ENCODE measurements around the gene UBE2K.
"Not testable (repeated sequence)": the region's sequence is repeated elsewhere in the genome, so short reads cannot be mapped to it uniquely, and the experiment has no call there.

The UBE2K gene

DNA sequence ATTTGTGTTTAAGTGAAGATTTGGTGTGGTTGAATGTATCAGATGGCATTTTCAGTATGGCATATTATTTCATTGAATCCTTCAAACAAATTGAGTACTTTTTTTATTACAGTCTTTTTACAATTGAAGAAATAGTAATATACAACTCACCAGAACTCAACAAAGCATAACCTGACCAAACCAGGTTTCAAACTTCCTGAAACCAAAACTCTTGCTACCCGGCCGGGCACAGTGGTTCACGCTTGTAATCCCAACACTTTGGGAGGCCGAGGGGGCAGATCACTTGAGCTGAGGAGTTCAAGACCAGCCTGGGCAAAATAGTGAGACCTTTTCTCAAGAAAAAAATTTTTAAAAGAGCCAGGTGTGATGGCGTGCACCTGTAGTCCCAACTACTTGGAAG is 94.2 kb downstream of the UBE2K start:
- no peaks in the 10 kb centered on the region for H3K4me1 ChIP-seq
- no peak overlapping the region for H3K9ac ChIP-seq
- H3K27me3 ChIP-seq (ENCODE audit: control insufficient read depth, insufficient read depth, low read length), result no peaks in the 10 kb centered on the region
- H3K9me3 ChIP-seq (ENCODE audit: control insufficient read depth, low read length), result no peaks in the 10 kb centered on the region
- H3K36me3 ChIP-seq (ENCODE audit: control insufficient read depth, insufficient read depth, low read length), result no peaks in the 10 kb centered on the region
- TF ChIP-seq, protein P1, sequence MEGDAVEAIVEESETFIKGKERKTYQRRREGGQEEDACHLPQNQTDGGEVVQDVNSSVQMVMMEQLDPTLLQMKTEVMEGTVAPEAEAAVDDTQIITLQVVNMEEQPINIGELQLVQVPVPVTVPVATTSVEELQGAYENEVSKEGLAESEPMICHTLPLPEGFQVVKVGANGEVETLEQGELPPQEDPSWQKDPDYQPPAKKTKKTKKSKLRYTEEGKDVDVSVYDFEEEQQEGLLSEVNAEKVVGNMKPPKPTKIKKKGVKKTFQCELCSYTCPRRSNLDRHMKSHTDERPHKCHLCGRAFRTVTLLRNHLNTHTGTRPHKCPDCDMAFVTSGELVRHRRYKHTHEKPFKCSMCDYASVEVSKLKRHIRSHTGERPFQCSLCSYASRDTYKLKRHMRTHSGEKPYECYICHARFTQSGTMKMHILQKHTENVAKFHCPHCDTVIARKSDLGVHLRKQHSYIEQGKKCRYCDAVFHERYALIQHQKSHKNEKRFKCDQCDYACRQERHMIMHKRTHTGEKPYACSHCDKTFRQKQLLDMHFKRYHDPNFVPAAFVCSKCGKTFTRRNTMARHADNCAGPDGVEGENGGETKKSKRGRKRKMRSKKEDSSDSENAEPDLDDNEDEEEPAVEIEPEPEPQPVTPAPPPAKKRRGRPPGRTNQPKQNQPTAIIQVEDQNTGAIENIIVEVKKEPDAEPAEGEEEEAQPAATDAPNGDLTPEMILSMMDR (IDR thresholded peaks at IDR 0.05), result no peak
- no peak overlapping the region for H2AFZ ChIP-seq
- H3K79me2 ChIP-seq, result no peaks in the 10 kb centered on the region
- no peak overlapping the region for H3K4me2 ChIP-seq (ENCODE audit: low read length)
- H3K4me3 ChIP-seq (ENCODE audit: low read depth, low read length), result no peak overlapping the region
- no peak overlapping the region for H3K27ac ChIP-seq

DNA sequence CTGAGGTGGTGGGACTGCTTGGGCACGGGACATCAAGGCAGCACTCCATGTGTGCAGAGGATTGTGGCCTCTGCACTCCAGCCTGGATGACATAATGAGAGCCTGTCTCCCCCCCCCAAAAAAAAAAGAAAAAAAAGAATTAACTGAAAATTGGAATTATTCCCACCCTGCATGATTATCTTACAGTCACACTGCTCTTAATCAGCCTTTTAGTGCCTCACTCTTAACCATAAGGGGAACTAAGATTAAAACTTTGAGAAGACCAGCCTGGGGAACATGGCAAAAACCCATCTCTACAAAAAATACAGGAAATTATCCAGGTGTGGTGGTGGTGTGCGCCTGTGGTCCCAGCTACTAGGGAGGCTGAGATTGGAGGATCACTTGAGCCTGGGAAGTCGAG is 94.6 kb downstream of the UBE2K start:
- TF ChIP-seq, protein P1 (IDR thresholded peaks at IDR 0.05), result no peak
- Histone ChIP-seq H3K27ac (no peak overlapping the region), H3K4me1 (no peaks in the 10 kb centered on the region), H3K27me3 (ENCODE audit: control insufficient read depth, insufficient read depth, low read length) (no peaks in the 10 kb centered on the region), H3K9ac (no peak overlapping the region), H3K79me2 (no peaks in the 10 kb centered on the region), H2AFZ (no peak overlapping the region), H3K4me3 (ENCODE audit: low read depth, low read length) (no peak overlapping the region), H3K4me2 (ENCODE audit: low read length) (no peak overlapping the region), H3K36me3 (ENCODE audit: control insufficient read depth, insufficient read depth, low read length) (no peaks in the 10 kb centered on the region), H3K9me3 (ENCODE audit: control insufficient read depth, low read length) (no peaks in the 10 kb centered on the region)

DNA sequence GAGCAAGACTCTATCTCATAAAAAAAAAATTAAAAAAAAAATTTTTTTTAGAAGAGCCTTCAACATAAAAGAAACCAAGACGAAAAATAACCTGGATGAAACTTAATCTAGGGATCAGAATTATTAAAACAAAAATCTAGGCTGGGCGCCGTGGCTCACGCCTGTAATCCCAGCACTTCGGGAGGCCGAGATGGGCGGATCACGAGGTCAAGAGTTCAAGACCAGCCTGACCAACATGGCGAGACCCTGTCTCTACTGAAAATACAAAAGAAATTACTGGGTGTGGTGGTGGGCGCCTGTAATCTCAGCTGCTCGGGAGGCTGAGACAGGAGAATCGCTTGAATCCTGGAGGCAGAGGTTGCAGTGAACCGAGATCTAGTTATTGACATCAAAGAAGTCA is 95.0 kb downstream of the UBE2K start:
- not testable (repeated sequence) for H3K36me3 ChIP-seq (ENCODE audit: control insufficient read depth, insufficient read depth, low read length); H3K4me3 ChIP-seq (ENCODE audit: low read depth, low read length); H3K27ac ChIP-seq; H3K4me1 ChIP-seq; H2AFZ ChIP-seq; H3K4me2 ChIP-seq (ENCODE audit: low read length); H3K79me2 ChIP-seq; H3K9me3 ChIP-seq (ENCODE audit: control insufficient read depth, low read length); H3K9ac ChIP-seq; H3K27me3 ChIP-seq (ENCODE audit: control insufficient read depth, insufficient read depth, low read length)

DNA sequence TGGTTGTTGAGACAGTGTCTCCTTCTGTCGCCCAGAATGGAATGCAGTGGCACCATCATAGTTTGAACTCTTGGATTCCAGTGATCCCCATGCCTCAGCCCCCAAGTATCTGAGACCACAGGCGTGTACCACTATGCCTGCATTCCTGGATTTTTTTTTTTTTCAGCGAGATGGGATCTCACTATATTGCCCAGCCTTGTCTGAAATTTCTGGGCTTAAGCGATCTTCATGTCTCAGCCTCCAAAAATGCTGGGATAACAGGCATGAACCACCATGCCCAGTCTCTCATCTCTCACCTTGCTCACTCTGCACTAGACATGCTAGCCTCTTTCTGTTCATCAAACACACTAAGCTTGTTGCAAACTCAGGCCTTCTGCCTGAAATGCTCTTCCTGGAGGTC is 104.1 kb downstream of the UBE2K start:
- no peak overlapping the region for H3K9ac ChIP-seq
- no peaks in the 10 kb centered on the region for H3K79me2 ChIP-seq
- TF ChIP-seq, protein P1 (IDR thresholded peaks at IDR 0.05), result no peak
- no peak overlapping the region for H3K4me3 ChIP-seq (ENCODE audit: low read depth, low read length)
- H3K27ac ChIP-seq, result no peak overlapping the region
- no peaks in the 10 kb centered on the region for H3K27me3 ChIP-seq (ENCODE audit: control insufficient read depth, insufficient read depth, low read length)
- H3K36me3 ChIP-seq (ENCODE audit: control insufficient read depth, insufficient read depth, low read length), result no peaks in the 10 kb centered on the region
- H3K9me3 ChIP-seq (ENCODE audit: control insufficient read depth, low read length), result no peaks in the 10 kb centered on the region
- no peak overlapping the region for H2AFZ ChIP-seq
- no peaks in the 10 kb centered on the region for H3K4me1 ChIP-seq
- no peak overlapping the region for H3K4me2 ChIP-seq (ENCODE audit: low read length)

DNA sequence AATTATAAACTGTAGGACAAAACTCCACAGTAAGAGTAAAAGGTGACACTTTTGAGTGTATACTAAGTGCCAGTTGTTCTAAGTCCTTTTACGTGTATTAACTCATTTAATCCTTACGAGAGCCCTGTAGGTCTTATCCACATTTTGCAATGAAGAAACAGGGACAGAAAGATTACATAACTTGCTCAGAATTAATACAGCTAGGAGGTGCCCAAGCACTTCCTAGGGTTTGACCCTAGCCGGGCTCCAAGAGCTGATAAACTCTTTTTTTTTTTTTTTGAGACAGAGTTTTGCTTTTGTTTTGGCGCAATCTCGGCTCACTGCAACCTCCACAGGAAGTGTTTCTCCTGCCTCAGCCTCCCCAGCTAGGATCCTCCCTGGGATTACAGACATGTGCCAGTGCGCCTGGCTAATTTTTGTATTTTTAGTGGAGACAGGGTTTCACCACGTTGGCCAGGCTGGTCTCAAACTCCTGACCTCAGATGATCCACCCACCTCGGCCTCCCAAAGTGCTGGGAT is 110.4 kb downstream of the UBE2K start:
- no peaks in the 10 kb centered on the region for H3K79me2 ChIP-seq
- no peak overlapping the region for H3K9ac ChIP-seq
- TF ChIP-seq, protein P1 (IDR thresholded peaks at IDR 0.05), result no peak
- no peak overlapping the region for H2AFZ ChIP-seq
- no peaks in the 10 kb centered on the region for H3K9me3 ChIP-seq (ENCODE audit: control insufficient read depth, low read length)
- no peak overlapping the region for H3K27ac ChIP-seq
- H3K4me1 ChIP-seq, result no peaks in the 10 kb centered on the region
- no peak overlapping the region for H3K4me3 ChIP-seq (ENCODE audit: low read depth, low read length)
- H3K36me3 ChIP-seq (ENCODE audit: control insufficient read depth, insufficient read depth, low read length), result no peaks in the 10 kb centered on the region
- no peak overlapping the region for H3K4me2 ChIP-seq (ENCODE audit: low read length)
- no peaks in the 10 kb centered on the region for H3K27me3 ChIP-seq (ENCODE audit: control insufficient read depth, insufficient read depth, low read length)
